CD8-positive, alpha-beta memory T cell (primary cell): Measurements from ENCODE around the gene KDM4C. TPM values are rescaled to one million over a fixed set of nuclear protein-coding genes. Genes with fewer than 3 reads are reported as not detected.

ENCODE experiments used
- CTCF ChIA-PET: fragments of 350-600 bp; sonication (Branson Sonifier 250); formaldehyde crosslinking; loops from one replicate; lab custom pipeline; 2021; ENCODE audit warnings: antibody characterized with exemption; lab: Charles Lee
- POLR2A ChIA-PET: fragments of 350-600 bp; sonication (Branson Sonifier 250); formaldehyde crosslinking; loops from one replicate; lab custom pipeline; 2021; ENCODE audit warnings: antibody characterized with exemption; lab: Charles Lee
- DNase-seq, 5 donors: peaks; one replicate each; pipeline versions ENCODE4 v3.0.0 to v3.0.0-alpha.2; 2020 to 2022; ENCODE audit warnings: mixed read lengths in 1 of 5
- H3K27ac ChIP-seq: one replicate; pipeline ENCODE4 v1.7.0; 2013; ENCODE audit warnings: low read depth, mild to moderate bottlenecking, low read length, moderate library complexity
- H3K27me3 ChIP-seq: 2 replicates; pipeline ENCODE4 v1.7.0; 2013; ENCODE audit warnings: low read length, mild to moderate bottlenecking; ENCODE audit not compliant: insufficient read depth, poor library complexity, severe bottlenecking
- H3K36me3 ChIP-seq: 2 replicates; pipeline ENCODE4 v1.7.0; 2013; ENCODE audit warnings: mild to moderate bottlenecking, low read length, moderate library complexity; ENCODE audit not compliant: insufficient read depth
- H3K4me1 ChIP-seq: 2 replicates; pipeline ENCODE4 v1.7.0; 2013; ENCODE audit warnings: mild to moderate bottlenecking, low read length, moderate library complexity; ENCODE audit not compliant: insufficient read depth
- H3K4me3 ChIP-seq: 2 replicates; pipeline ENCODE4 v1.7.0; 2013; ENCODE audit warnings: mild to moderate bottlenecking, low read length
- H3K9me3 ChIP-seq: 2 replicates; pipeline ENCODE4 v1.7.0; 2013; ENCODE audit warnings: mild to moderate bottlenecking, low read length
- H3K27ac Mint-ChIP-seq, 8 donors: one replicate each; pipeline ENCODE4 v1.8.0; 2020 to 2021; ENCODE audit warnings: mixed read lengths in 8 of 8, mild to moderate bottlenecking in 6 of 8, inconsistent platforms in 3 of 8, moderate library complexity in 3 of 8
- H3K27me3 Mint-ChIP-seq, 2 donors: one replicate each; pipeline ENCODE4 v1.8.0; 2020 to 2021; ENCODE audit warnings: mixed read lengths in 2 of 2, mild to moderate bottlenecking in 1 of 2, moderate library complexity in 1 of 2
- H3K36me3 Mint-ChIP-seq, 3 donors: one replicate each; pipeline ENCODE4 v1.8.0; 2020 to 2021; ENCODE audit warnings: mixed read lengths in 3 of 3, inconsistent platforms in 1 of 3, mild to moderate bottlenecking in 1 of 3
- H3K4me1 Mint-ChIP-seq, 3 donors: one replicate each; pipeline ENCODE4 v1.8.0; 2020 to 2021; ENCODE audit warnings: mixed read lengths in 3 of 3, inconsistent platforms in 1 of 3, mild to moderate bottlenecking in 1 of 3
- H3K4me3 Mint-ChIP-seq, 7 donors: one replicate each; pipeline ENCODE4 v1.8.0; 2020 to 2021; ENCODE audit warnings: mixed read lengths in 7 of 7, mild to moderate bottlenecking in 6 of 7, moderate library complexity in 4 of 7, inconsistent platforms in 2 of 7
- H3K9me3 Mint-ChIP-seq, 5 donors: one replicate each; pipeline ENCODE4 v1.8.0; 2020 to 2022; ENCODE audit warnings: mixed read lengths in 5 of 5, mild to moderate bottlenecking in 3 of 5, moderate library complexity in 2 of 5, inconsistent platforms in 1 of 5
- polyA plus RNA-seq: library from polyadenylated mRNA; unstranded; fragments of 300-500 nt; fragmentation: Illumina TruSeq; gene quantifications from one replicate; pipeline ENCODE4 v1.2.3, GENCODE V29; 2021
- total RNA-seq, 2 experiments: library from RNA; stranded (reverse); gene quantifications; one replicate each; pipeline ENCODE4 v1.2.3, GENCODE V29; 2021

Gene KDM4C
- total and polyA plus RNA-seq, 3 experiments from 2014 or later: 25.9 to 31.9 (median 26.8) TPM

GRCh38 chr9:7211657-7212056 is 453.9 kb downstream of the KDM4C start:
- H3K27me3 Mint-ChIP-seq: peaks cover 6 to 7% of the 10 kb centered on the region in 2 donors
- peaks cover 5 to 7% (median 5%) of the 10 kb centered on the region in 3 donors for H3K4me1 Mint-ChIP-seq
- ChIA-PET POLR2A (no interaction called here), CTCF (no interaction called here)
- no peak overlapping the region for H3K27ac ChIP-seq
- no peaks in the 10 kb centered on the region for H3K36me3 Mint-ChIP-seq
- no peak overlapping the region for H3K4me3 ChIP-seq
- H3K9me3 ChIP-seq: no peaks in the 10 kb centered on the region
- peaks cover 0 to 4% (median 0%) of the 10 kb centered on the region in 5 donors for H3K9me3 Mint-ChIP-seq
- no peaks in the 10 kb centered on the region for H3K36me3 ChIP-seq
- H3K27ac Mint-ChIP-seq: no peak overlapping the region
- DNase-seq: no peak
- no peak overlapping the region for H3K4me3 Mint-ChIP-seq
- H3K4me1 ChIP-seq: no peaks in the 10 kb centered on the region
- no peaks in the 10 kb centered on the region for H3K27me3 ChIP-seq

- peak overlapping the region in 1 of 8 donors; percentile 83 for H3K27ac Mint-ChIP-seq
- Histone ChIP-seq H3K4me3 (no peak overlapping the region), H3K27me3 (no peaks in the 10 kb centered on the region), H3K4me1 (no peaks in the 10 kb centered on the region), H3K9me3 (no peaks in the 10 kb centered on the region), H3K27ac (no peak overlapping the region), H3K36me3 (no peaks in the 10 kb centered on the region)
- no peak for DNase-seq
- H3K4me1 Mint-ChIP-seq: peaks cover 5 to 7% (median 5%) of the 10 kb centered on the region in 3 donors
- H3K27me3 Mint-ChIP-seq: peaks cover 6 to 9% of the 10 kb centered on the region in 2 donors
- peaks cover 0 to 4% (median 1%) of the 10 kb centered on the region in 5 donors for H3K9me3 Mint-ChIP-seq
- H3K36me3 Mint-ChIP-seq: no peaks in the 10 kb centered on the region
- ChIA-PET POLR2A (no interaction called here), CTCF (no interaction called here)
- H3K4me3 Mint-ChIP-seq: no peak overlapping the region
Measured at GRCh38 chr9:7212101-7212500, 454.3 kb downstream of the KDM4C start.

GRCh38 chr9:7216004-7216841 is 458.4 kb downstream of the KDM4C start:
- no peak overlapping the region for H3K27ac ChIP-seq
- H3K4me3 ChIP-seq: no peak overlapping the region
- H3K9me3 ChIP-seq: no peaks in the 10 kb centered on the region
- no peaks in the 10 kb centered on the region for H3K4me1 ChIP-seq
- peaks cover 0 to 2% (median 0%) of the 10 kb centered on the region in 3 donors for H3K36me3 Mint-ChIP-seq
- H3K9me3 Mint-ChIP-seq: peaks cover 0 to 37% (median 26%) of the 10 kb centered on the region in 5 donors
- no peak overlapping the region for H3K27ac Mint-ChIP-seq
- peak overlapping the region in 1 of 7 donors; percentile 10 for H3K4me3 Mint-ChIP-seq
- H3K27me3 ChIP-seq: no peaks in the 10 kb centered on the region
- no peaks in the 10 kb centered on the region for H3K36me3 ChIP-seq
- no peak for DNase-seq
- POLR2A ChIA-PET: no interaction called here
- H3K27me3 Mint-ChIP-seq: peaks cover 9 to 14% of the 10 kb centered on the region in 2 donors
- peaks cover 5 to 7% (median 5%) of the 10 kb centered on the region in 3 donors for H3K4me1 Mint-ChIP-seq
- CTCF ChIA-PET: no interaction called here

GRCh38 chr9:7223981-7224380 is 466.2 kb downstream of the KDM4C start:
- Mint-ChIP-seq H3K4me3 (no peak overlapping the region), H3K4me1 (peaks cover 0 to 9% (median 7%) of the 10 kb centered on the region in 3 donors), H3K27ac (no peak overlapping the region), H3K36me3 (no peaks in the 10 kb centered on the region), H3K9me3 (peaks cover 0 to 25% (median 17%) of the 10 kb centered on the region in 5 donors), H3K27me3 (peaks cover 5 to 18% of the 10 kb centered on the region in 2 donors)
- H3K27ac ChIP-seq: no peak overlapping the region
- ChIA-PET POLR2A (no interaction called here), CTCF (no interaction called here)
- no peak overlapping the region for H3K4me3 ChIP-seq
- H3K27me3 ChIP-seq: no peaks in the 10 kb centered on the region
- H3K9me3 ChIP-seq: no peaks in the 10 kb centered on the region
- no peaks in the 10 kb centered on the region for H3K4me1 ChIP-seq
- no peak for DNase-seq
- H3K36me3 ChIP-seq: no peaks in the 10 kb centered on the region

Other genes starting within 250 kb of the KDM4C start
- 1 to 10 TPM; 3.1 to 3.8 TPM for gene GLDC, start 112.2 kb upstream of the KDM4C start, total RNA-seq
- 0.58 TPM for gene GLDC, start 112.2 kb upstream of the KDM4C start, polyA plus RNA-seq